HG03025 (cell line): ENCODE results near the gene BRCA2.

Source experiments
- ATAC-seq: cut with Tn5 transposase; IDR thresholded peaks from one replicate; pipeline ENCODE4 v1.9.1; 2021; ENCODE audit warnings: mild to moderate bottlenecking, moderate library complexity; ENCODE audit not compliant: unreplicated experiment, low FRiP score

The BRCA2 gene

GRCh38 chr13:32426191-32426989 is 111.1 kb downstream of the BRCA2 start:
- ATAC-seq = peak; percentile 34

- ATAC-seq = peak; percentile 28
Observed at GRCh38 chr13:32426990-32427851, 111.9 kb downstream of the BRCA2 start.

GRCh38 chr13:32427852-32428580 is 112.7 kb downstream of the BRCA2 start, which contains the start of gene N4BP2L1:
N4BP2L1 (minus strand) TSS chr13:32428130; CDS start chr13:32428082, 48 bp downstream.
- peak; percentile 67 for ATAC-seq

DNA sequence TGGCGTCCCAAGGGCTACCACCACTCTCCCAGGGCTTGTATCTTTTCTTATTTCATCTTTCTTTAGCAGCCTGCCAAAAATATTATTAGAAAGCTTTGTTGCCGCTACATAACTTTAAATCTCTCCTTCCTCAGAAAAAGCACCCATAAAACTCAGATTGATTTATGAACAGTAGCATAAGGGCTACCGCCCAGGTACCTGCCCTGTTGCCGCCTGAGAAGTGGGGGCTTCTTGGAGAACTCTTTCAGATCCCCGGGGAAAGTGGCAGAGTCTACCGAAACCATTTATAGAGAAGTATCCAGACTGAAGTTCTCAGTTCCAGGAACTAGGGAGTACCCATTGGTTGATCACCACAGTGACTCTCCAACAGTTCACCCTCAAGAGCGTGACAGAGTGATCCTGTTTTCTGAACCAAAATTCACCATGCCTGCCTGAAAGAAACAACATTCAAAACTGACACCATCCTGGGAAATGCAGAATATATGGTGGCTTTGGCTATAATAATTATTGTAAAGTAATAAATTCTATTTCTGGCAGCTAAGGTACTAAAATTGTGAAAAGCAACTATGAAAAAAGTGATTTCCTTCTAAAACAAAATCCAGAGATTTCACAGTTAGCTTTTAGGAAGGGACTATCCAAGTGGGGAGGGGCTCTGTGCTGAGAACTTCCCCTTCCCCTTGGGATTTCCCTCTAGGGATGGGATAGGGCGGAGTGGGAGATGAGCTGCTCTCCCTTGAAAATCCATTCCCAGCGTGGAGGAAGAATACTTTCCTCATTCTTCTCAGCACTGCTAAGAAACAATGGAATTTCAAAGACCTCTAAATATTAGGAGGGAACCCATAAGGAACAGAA is 113.5 kb downstream of the BRCA2 start:
- no peak for ATAC-seq

- no peak for ATAC-seq
Observed at GRCh38 chr13:32429433-32429909, 114.2 kb downstream of the BRCA2 start.

DNA sequence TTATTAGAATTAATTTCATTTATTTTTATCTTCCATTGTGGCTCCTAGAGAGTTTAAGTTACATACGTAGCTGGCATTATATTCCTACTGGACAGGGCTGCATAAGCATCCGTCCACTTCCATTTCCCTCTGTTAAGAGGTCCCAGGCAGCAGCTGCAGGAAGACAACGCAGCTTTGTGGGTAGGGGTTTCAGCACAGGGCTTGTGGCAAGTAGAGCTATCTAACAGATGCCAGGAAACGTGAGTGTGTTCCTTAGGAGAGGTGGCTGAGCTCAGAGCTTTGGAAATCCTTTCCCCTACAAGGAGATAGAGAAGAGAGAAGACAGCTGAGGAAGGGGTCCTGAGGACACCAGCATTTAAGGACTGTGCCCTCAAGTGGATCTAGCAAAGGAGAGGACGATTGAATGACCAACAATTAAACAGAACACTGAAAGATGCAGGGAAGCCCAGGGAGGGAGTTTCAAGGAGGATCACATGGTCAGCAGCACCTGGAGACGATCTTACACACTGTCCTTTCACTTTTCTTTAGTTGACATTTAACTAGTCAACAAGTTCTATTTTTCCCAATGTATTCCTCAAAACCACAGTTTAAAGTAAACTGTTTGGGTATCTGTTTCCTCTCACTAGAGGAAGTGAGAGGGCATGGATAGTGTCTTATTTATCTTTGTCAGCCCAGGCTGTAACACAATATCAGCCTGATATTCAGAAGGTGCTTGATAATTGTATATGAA is 114.9 kb downstream of the BRCA2 start:
- no peak for ATAC-seq

DNA sequence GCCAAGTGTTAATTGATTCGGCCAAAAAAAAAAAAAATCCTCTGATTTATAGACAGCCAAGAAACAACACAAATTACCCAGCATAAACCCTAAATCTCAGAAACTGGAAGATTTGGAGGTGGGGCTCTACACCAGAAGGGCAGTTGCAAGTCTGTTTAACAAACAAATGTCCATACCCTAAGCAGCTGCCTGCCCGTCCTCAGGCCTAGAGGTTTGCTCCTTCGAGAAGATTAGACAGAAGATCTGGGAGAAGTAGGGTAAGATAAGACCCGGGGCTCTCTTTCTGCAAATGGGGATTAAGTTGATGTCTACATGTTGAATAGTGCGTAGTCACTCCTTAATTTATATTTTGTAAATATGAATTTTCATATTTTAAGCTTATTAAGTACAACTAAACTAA is 116.1 kb downstream of the BRCA2 start:
- ATAC-seq = no peak

DNA sequence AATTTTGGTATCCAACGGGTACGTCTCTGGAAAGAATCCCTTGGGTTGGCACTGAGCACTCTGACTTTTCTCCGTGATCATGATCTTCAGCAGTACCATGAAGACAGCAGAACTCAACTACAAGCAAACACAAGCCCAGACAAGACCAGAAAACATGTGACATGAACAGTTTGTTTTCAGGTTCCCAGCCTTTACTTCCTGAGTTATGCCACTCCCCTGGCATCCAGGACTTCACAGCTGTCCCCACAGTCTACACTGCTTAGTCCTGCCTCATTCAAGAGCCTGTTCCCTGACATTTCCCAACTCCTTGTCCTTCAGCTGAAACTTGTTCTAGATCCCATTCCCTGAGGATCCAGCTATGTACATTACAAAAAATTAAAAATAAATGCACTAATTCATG is 117.5 kb downstream of the BRCA2 start:
- ATAC-seq = no peak

- no peak for ATAC-seq
Observed at GRCh38 chr13:32438871-32439270, 123.6 kb downstream of the BRCA2 start.

GRCh38 chr13:32443111-32443510 is 127.8 kb downstream of the BRCA2 start:
- ATAC-seq = peak; percentile 61

- ATAC-seq = no peak
Observed at GRCh38 chr13:32445461-32445860, 130.2 kb downstream of the BRCA2 start.

DNA sequence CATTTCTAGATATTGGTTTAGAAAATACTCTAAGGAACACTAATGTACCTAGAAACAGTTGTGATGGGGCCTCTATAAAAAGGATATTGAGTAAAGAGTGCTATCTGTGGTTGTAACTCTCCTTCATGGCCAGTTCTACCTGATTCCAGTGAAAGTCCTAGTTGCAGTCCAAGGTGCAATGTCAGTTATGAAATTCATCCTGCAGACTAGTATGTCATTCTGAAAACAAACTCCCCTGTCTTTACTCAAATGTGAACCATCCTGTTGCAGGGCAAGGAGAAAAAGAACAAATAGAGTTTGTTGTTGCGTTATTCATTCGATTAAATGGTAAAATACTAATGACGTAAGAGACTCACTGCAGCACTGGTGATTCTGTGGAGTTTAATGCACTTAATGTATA is 130.9 kb downstream of the BRCA2 start:
- no peak for ATAC-seq

DNA sequence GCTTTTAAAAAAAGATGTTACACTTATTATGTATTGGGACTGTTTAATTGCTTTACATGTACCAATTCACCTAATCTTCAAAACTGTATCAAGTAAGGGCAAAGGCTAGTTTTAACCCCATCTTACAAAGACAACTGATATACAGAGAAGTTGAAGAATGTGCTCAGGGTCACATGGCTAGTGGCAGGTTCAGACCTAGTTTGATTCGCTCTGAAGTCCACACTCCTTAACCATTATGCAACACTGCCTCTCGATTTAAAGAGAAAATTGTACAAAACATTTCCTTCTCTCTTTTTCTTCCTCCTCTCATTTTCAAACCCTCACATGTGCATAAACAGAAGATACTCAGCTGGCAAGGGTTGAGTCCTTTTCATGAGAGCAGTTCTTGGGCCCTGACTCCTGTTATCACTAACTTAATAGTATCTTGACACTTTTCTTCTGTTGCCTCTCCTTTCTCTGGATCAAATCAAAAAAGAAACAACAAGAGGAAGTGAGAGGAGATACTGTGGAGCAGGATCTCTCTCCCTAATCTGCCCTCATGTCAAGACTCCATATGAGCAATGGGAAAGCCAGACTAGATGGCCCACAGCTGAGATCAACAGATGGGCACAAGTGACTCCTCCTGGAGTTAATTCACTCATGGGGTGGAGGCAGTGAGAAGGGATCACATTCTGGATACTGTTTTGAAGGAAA is 131.6 kb downstream of the BRCA2 start:
- ATAC-seq = no peak

DNA sequence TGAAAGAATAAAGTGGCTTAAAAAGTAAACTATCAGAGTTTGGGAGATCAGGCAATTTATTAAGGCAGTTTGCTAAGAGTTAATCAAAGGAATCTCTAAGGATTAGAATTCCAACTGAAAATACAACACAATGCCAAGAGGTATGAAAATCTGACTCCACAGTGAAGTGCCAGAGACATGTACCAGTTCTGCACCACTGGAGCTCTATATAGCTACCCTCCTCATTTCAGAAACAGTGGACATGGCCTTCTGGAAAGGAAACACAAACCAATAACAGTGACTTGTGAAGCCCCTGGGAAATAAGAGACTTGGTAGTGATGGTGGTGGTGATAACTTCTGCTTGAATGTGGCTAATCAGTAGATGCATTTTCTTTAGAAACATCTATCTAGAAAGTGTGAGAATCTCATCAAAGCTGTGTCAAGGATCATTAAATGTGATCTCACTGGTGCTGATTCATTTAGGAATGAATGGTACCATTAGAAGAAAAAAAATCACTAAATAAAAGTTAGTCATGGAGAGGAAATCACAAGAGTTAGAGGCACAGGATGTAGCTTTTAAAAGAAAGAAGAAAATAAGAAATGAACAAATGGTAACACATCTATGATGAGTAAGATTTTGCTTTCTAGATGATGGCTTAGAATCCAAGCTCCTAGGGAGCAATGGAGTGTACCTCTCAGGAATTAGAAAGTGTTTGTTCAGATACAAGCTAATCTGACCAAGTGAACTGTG is 132.8 kb downstream of the BRCA2 start:
- no peak for ATAC-seq

DNA sequence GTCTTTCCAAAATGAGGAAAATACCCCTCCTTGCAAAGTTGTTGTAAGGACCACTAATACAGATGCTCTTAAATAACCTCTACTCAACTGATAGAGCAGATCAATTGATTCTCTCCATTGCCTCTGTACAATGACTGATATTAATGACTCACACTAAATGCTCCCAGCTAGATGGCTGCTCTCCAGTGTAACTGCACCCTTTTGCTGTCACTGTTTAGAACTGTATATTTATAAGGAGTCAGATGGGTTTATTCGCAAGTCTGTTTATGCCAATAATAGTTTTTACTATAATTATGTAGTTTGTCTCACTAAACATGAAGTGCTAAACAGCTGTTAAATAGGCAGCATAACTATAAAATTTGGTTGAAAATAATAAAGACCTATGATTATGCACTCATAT is 133.7 kb downstream of the BRCA2 start:
- ATAC-seq = no peak
